WTC11 (cell line): ENCODE results near the gene NAB1. TPM values are rescaled to one million over a fixed set of nuclear protein-coding genes. Genes with fewer than 3 reads are reported as not detected.

ENCODE experiments used
- ATAC-seq: fragments of 200-7000 bp; cut with Tn5 transposase; 2 replicates; pipeline ENCODE4 v1.10.0; 2021; ENCODE audit warnings: mild to moderate bottlenecking, moderate library complexity
- CTCF ChIA-PET: fragments of 300-600 bp; sonication (Branson Sonifier 250); formaldehyde crosslinking; loops from one replicate; lab custom pipeline; 2021; ENCODE audit warnings: antibody characterized with exemption; lab: Charles Lee
- POLR2A ChIA-PET: fragments of 350-600 bp; sonication (Branson Sonifier 250); formaldehyde crosslinking; loops from one replicate; lab custom pipeline; 2021; ENCODE audit warnings: antibody characterized with exemption; lab: Charles Lee
- DNase-seq: peaks from one replicate; pipeline ENCODE4 v3.0.0; 2021; ENCODE audit warnings: low spot score
- H3K27ac Mint-ChIP-seq: 2 replicates; pipeline ENCODE4 v1.8.0; 2021; ENCODE audit warnings: mixed read lengths
- H3K27me3 Mint-ChIP-seq: 2 replicates; pipeline ENCODE4 v1.8.0; 2021; ENCODE audit warnings: low read depth, mild to moderate bottlenecking, moderate library complexity, mixed read lengths
- H3K36me3 Mint-ChIP-seq: 2 replicates; pipeline ENCODE4 v1.8.0; 2021; ENCODE audit warnings: mixed read lengths
- H3K4me1 Mint-ChIP-seq: 2 replicates; pipeline ENCODE4 v1.8.0; 2022; ENCODE audit warnings: mixed read lengths
- H3K4me3 Mint-ChIP-seq: 2 replicates; pipeline ENCODE4 v1.8.0; 2021; ENCODE audit warnings: mild to moderate bottlenecking, moderate library complexity, mixed read lengths
- H3K9me3 Mint-ChIP-seq: 2 replicates; pipeline ENCODE4 v1.8.0; 2021; ENCODE audit warnings: mixed read lengths
- ATF1 ChIP-seq: sonication (generic); formaldehyde crosslinking; IDR thresholded peaks from 2 replicates; pipeline ENCODE4 v1.8.1; 2023; ENCODE audit warnings: mild to moderate bottlenecking, moderate library complexity, missing genetic modification reagents
- CDX4 ChIP-seq: fragments of 250-450 bp; sonication (Bioruptor Pico); IDR thresholded peaks from 2 replicates; pipeline ENCODE4 v1.9.0; 2021; ENCODE audit warnings: moderate library complexity, mild to moderate bottlenecking, inconsistent platforms, borderline replicate concordance
- CREB1 ChIP-seq: sonication (generic); formaldehyde crosslinking; IDR thresholded peaks from 2 replicates; pipeline ENCODE4 v1.8.0; 2023; ENCODE audit warnings: mild to moderate bottlenecking, missing genetic modification reagents
- CREM ChIP-seq: sonication (generic); formaldehyde crosslinking; IDR thresholded peaks from 2 replicates; pipeline ENCODE4 v1.8.1; 2022; ENCODE audit warnings: mild to moderate bottlenecking, missing genetic modification reagents, moderate library complexity
- FOXK1 ChIP-seq: sonication (generic); formaldehyde crosslinking; IDR thresholded peaks from 2 replicates; pipeline ENCODE4 v1.8.0; 2022; ENCODE audit warnings: mild to moderate bottlenecking, moderate library complexity, missing genetic modification reagents
- IRF2 ChIP-seq: sonication (generic); formaldehyde crosslinking; IDR thresholded peaks from 2 replicates; pipeline ENCODE4 v1.8.0; 2022; ENCODE audit warnings: low read depth, missing genetic modification reagents, borderline replicate concordance
- NFATC4 ChIP-seq: fragments of 250-450 bp; sonication (Bioruptor Pico); IDR thresholded peaks from 2 replicates; pipeline ENCODE4 v1.9.0; 2021; ENCODE audit warnings: mild to moderate bottlenecking
- NR2C2 ChIP-seq: sonication (generic); formaldehyde crosslinking; IDR thresholded peaks from 2 replicates; pipeline ENCODE4 v1.8.0; 2022; ENCODE audit warnings: mild to moderate bottlenecking, missing genetic modification reagents
- SP1 ChIP-seq: sonication (generic); formaldehyde crosslinking; conservative IDR thresholded peaks from 2 replicates; pipeline ENCODE4 v1.8.1; 2022; ENCODE audit warnings: missing genetic modification reagents
- TEAD1 ChIP-seq: sonication (generic); formaldehyde crosslinking; IDR thresholded peaks from 2 replicates; pipeline ENCODE4 v1.8.0; 2022; ENCODE audit warnings: mild to moderate bottlenecking, missing genetic modification reagents
- USF1 ChIP-seq: sonication (generic); formaldehyde crosslinking; IDR thresholded peaks from 2 replicates; pipeline ENCODE4 v1.8.0; 2022; ENCODE audit warnings: mild to moderate bottlenecking, missing genetic modification reagents
- ZBTB43 ChIP-seq: sonication (generic); formaldehyde crosslinking; IDR thresholded peaks from 2 replicates; pipeline ENCODE4 v1.8.1; 2023; ENCODE audit warnings: mild to moderate bottlenecking, missing genetic modification reagents
- ZNF232 ChIP-seq: sonication (generic); formaldehyde crosslinking; IDR thresholded peaks from 2 replicates; pipeline ENCODE4 v1.8.0; 2022; ENCODE audit warnings: mild to moderate bottlenecking, missing genetic modification reagents
- ZNF263 ChIP-seq: sonication (generic); formaldehyde crosslinking; IDR thresholded peaks from 2 replicates; pipeline ENCODE4 v1.8.1; 2022; ENCODE audit warnings: low read depth, mild to moderate bottlenecking, moderate library complexity, missing genetic modification reagents
- ZNF416 ChIP-seq: fragments of 250-450 bp; sonication (Bioruptor Pico); IDR thresholded peaks from 2 replicates; pipeline ENCODE4 v1.9.0; 2021; ENCODE audit warnings: mild to moderate bottlenecking, inconsistent platforms
- total RNA-seq: library from RNA; stranded (reverse); gene quantifications from 3 replicates; pipeline ENCODE4 v1.2.3, GENCODE V29; 2021
- TF ChIP-seq, protein P1 (sequence below): fragments of 250-450 bp; sonication (Bioruptor Pico); IDR thresholded peaks from 2 replicates; pipeline ENCODE4 v1.8.0; 2021; ENCODE audit warnings: mild to moderate bottlenecking
- TF ChIP-seq, protein P2 (sequence below): sonication (generic); formaldehyde crosslinking; IDR thresholded peaks from 2 replicates; pipeline ENCODE4 v1.8.0; 2023; ENCODE audit warnings: missing genetic modification reagents
- TF ChIP-seq, protein P3 (sequence below): sonication (generic); formaldehyde crosslinking; IDR thresholded peaks from 2 replicates; pipeline ENCODE4 v1.8.0; 2022; ENCODE audit warnings: missing genetic modification reagents

NAB1 gene
- total RNA-seq, 1 experiment from 2014 or later = 32.0 TPM

- TF ChIP-seq ZNF232 (CRISPR knock-in tag) = no peak
- no peak for TF ChIP-seq ATF1
- TF ChIP-seq CREM (CRISPR knock-in tag) = no peak
- TF ChIP-seq FOXK1 (CRISPR knock-in tag) = no peak
- TF ChIP-seq, protein P1, sequence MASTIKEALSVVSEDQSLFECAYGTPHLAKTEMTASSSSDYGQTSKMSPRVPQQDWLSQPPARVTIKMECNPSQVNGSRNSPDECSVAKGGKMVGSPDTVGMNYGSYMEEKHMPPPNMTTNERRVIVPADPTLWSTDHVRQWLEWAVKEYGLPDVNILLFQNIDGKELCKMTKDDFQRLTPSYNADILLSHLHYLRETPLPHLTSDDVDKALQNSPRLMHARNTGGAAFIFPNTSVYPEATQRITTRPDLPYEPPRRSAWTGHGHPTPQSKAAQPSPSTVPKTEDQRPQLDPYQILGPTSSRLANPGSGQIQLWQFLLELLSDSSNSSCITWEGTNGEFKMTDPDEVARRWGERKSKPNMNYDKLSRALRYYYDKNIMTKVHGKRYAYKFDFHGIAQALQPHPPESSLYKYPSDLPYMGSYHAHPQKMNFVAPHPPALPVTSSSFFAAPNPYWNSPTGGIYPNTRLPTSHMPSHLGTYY (CRISPR knock-in tag) = no peak
- no peak for TF ChIP-seq CDX4
- TF ChIP-seq ZBTB43 (CRISPR knock-in tag) = no peak
These were observed 14.5 kb downstream of the NAB1 start (continued) for GRCh38 chr2:190663348-190663747.

GRCh38 chr2:190663839-190664238 is 15.0 kb downstream of the NAB1 start:
- TF ChIP-seq, protein P2, sequence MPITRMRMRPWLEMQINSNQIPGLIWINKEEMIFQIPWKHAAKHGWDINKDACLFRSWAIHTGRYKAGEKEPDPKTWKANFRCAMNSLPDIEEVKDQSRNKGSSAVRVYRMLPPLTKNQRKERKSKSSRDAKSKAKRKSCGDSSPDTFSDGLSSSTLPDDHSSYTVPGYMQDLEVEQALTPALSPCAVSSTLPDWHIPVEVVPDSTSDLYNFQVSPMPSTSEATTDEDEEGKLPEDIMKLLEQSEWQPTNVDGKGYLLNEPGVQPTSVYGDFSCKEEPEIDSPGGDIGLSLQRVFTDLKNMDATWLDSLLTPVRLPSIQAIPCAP (CRISPR knock-in tag) = no peak
- no peak for TF ChIP-seq ZNF416 (CRISPR knock-in tag)
- no peak for TF ChIP-seq USF1 (CRISPR knock-in tag)
- TF ChIP-seq SP1 = no peak
- TF ChIP-seq ZNF263 (CRISPR knock-in tag) = no peak
- TF ChIP-seq, protein P3, sequence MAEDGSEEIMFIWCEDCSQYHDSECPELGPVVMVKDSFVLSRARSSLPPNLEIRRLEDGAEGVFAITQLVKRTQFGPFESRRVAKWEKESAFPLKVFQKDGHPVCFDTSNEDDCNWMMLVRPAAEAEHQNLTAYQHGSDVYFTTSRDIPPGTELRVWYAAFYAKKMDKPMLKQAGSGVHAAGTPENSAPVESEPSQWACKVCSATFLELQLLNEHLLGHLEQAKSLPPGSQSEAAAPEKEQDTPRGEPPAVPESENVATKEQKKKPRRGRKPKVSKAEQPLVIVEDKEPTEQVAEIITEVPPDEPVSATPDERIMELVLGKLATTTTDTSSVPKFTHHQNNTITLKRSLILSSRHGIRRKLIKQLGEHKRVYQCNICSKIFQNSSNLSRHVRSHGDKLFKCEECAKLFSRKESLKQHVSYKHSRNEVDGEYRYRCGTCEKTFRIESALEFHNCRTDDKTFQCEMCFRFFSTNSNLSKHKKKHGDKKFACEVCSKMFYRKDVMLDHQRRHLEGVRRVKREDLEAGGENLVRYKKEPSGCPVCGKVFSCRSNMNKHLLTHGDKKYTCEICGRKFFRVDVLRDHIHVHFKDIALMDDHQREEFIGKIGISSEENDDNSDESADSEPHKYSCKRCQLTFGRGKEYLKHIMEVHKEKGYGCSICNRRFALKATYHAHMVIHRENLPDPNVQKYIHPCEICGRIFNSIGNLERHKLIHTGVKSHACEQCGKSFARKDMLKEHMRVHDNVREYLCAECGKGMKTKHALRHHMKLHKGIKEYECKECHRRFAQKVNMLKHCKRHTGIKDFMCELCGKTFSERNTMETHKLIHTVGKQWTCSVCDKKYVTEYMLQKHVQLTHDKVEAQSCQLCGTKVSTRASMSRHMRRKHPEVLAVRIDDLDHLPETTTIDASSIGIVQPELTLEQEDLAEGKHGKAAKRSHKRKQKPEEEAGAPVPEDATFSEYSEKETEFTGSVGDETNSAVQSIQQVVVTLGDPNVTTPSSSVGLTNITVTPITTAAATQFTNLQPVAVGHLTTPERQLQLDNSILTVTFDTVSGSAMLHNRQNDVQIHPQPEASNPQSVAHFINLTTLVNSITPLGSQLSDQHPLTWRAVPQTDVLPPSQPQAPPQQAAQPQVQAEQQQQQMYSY = no peak
- TF ChIP-seq NR2C2 = no peak
- TF ChIP-seq IRF2 = no peak
- no peak for TF ChIP-seq CREB1
- no peak for TF ChIP-seq NFATC4
- TF ChIP-seq TEAD1 (CRISPR knock-in tag) = no peak
- Mint-ChIP-seq H3K4me1 (peaks cover 4% of the 10 kb centered on the region), H3K36me3 (peaks cover 17% of the 10 kb centered on the region), H3K4me3 (no peak overlapping the region), H3K9me3 (peaks cover 8% of the 10 kb centered on the region), H3K27me3 (no peaks in the 10 kb centered on the region), H3K27ac (no peak overlapping the region)
- DNase-seq = no peak
- POLR2A ChIA-PET = interaction anchor here (0.7 kb wide), 1 partner anchor 959 kb away, joined by 14 read pairs; no protein-coding TSS in a partner anchor
- CTCF ChIA-PET = interaction anchor here (1.6 kb wide), 1 partner anchor 16 kb away, joined by 7 read pairs; no protein-coding TSS in a partner anchor
- no peak for ATAC-seq
